ENCODE measurements around the gene ACOT6. TPM values are rescaled to one million over a fixed set of nuclear protein-coding genes. Genes with fewer than 3 reads are reported as not detected.
"Not testable (repeated sequence)": the region's sequence is repeated elsewhere in the genome, so short reads cannot be mapped to it uniquely, and the experiment has no call there.

Gene ACOT6, protein sequence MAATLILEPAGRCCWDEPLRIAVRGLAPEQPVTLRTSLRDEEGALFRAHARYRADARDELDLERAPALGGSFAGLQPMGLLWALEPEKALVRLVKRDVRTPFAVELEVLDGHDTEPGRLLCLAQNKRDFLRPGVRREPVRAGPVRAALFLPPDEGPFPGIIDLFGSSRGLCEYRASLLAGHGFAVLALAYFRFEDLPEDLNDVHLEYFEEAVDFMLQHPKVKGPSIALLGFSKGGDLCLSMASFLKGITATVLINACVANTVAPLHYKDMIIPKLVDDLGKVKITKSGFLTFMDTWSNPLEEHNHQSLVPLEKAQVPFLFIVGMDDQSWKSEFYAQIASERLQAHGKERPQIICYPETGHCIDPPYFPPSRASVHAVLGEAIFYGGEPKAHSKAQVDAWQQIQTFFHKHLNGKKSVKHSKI
- total RNA-seq, result under 1 TPM in 4 of 8 experiments, not detected in 4; 0.29 to 0.63 (median 0.40) TPM

GRCh38 chr14:73612339-73613045 is at the start of gene ACOT6:
Gene ACOT6 (plus strand): TSS chr14:73612517. CDS start chr14:73612572, 55 bp downstream.
- 0% methylated on average over 1 to 20 of the region's 84 CpGs; no CpG with 5 or more reads in 6 of the 10 experiments for WGBS, 10 experiments
- in situ Hi-C loops (cut with MboI; ENCODE audit: low pct_unique_long_range_greater_than_20kb in 2 of 9, low sequenced_read_pairs in 9 of 9, unreplicated experiment in 9 of 9), result loop anchor here in 1 of 9 experiments (25.0 kb wide), 1 partner anchor 100 kb away; no protein-coding TSS in a partner anchor
- Histone ChIP-seq H3K27ac (peak within 1 kb of the TSS in 1 of 2 donors; percentile 5), H3K4me1 (replicated peaks in 1 of 2) (peaks cover 0 to 3% of the 10 kb centered on the region in 2 donors), H3K4me3 (peak within 1 kb of the TSS; percentile 44 to 56 (median 53))
- peak; percentile 80 to 96 (median 92) for ATAC-seq (replicated peaks in 6 of 8)

GRCh38 chr14:73562696-73563095 is 49.6 kb upstream of the ACOT6 start:
- ATAC-seq (replicated peaks in 6 of 8); H3K27ac ChIP-seq; H3K4me3 ChIP-seq; H3K4me1 ChIP-seq (replicated peaks in 1 of 2); in situ Hi-C loops (cut with MboI; ENCODE audit: low pct_unique_long_range_greater_than_20kb in 2 of 9, low sequenced_read_pairs in 9 of 9, unreplicated experiment in 9 of 9): not testable (repeated sequence)
- WGBS, 10 experiments, result 64 to 100% (median 94%) methylated on average over 1 to 4 of the region's 6 CpGs; no CpG with 5 or more reads in 1 of the 10 experiments

GRCh38 chr14:73566431-73566830 is 45.9 kb upstream of the ACOT6 start:
- H3K4me3 ChIP-seq, result not testable (repeated sequence)

DNA sequence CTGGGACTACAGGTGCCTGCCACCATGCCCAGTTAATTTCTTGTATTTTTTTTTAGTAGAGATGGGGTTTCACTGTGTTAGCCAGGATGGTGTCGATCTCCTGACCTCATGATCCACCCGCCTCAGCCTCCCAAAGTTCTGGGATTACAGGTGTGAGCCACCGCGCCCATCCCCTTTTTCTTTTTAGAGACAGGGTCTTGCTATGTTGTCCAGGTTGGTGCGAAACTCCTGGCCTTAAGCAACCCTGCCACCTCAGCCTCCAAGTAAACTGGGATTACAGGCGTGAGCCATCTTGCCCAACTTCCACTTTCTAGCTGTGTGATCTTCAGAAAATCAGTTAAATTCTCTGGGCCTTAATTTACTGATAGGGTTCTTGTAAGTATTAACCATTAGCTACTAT is 45.4 kb upstream of the ACOT6 start:
- H3K27ac ChIP-seq; H3K4me3 ChIP-seq; ATAC-seq (replicated peaks in 6 of 8); H3K4me1 ChIP-seq (replicated peaks in 1 of 2); in situ Hi-C loops (cut with MboI; ENCODE audit: low pct_unique_long_range_greater_than_20kb in 2 of 9, low sequenced_read_pairs in 9 of 9, unreplicated experiment in 9 of 9): not testable (repeated sequence)
- WGBS, 10 experiments, result 80 to 94% (median 93%) methylated on average over 1 to 3 of the region's 6 CpGs; no CpG with 5 or more reads in 7 of the 10 experiments

More at GRCh38 chr14:73566431-73566830, 45.9 kb upstream of the ACOT6 start:
- ATAC-seq (replicated peaks in 6 of 8); in situ Hi-C loops (cut with MboI; ENCODE audit: low pct_unique_long_range_greater_than_20kb in 2 of 9, low sequenced_read_pairs in 9 of 9, unreplicated experiment in 9 of 9); H3K27ac ChIP-seq; H3K4me1 ChIP-seq (replicated peaks in 1 of 2): not testable (repeated sequence)
- 100% methylated on average over 1 of the region's 18 CpGs; no CpG with 5 or more reads in 9 of the 10 experiments for WGBS, 10 experiments

GRCh38 chr14:73567358-73567757 is 45.0 kb upstream of the ACOT6 start:
- no peak overlapping the region for H3K4me3 ChIP-seq
- no peak for ATAC-seq (replicated peaks in 6 of 8)
- peaks cover 0 to 7% of the 10 kb centered on the region in 2 donors for H3K4me1 ChIP-seq (replicated peaks in 1 of 2)
- in situ Hi-C loops (cut with MboI; ENCODE audit: low pct_unique_long_range_greater_than_20kb in 2 of 9, low sequenced_read_pairs in 9 of 9, unreplicated experiment in 9 of 9), result no loop called here
- no peak overlapping the region for H3K27ac ChIP-seq
- 80 to 100% (median 94%) methylated on average over 1 to 7 of the region's 7 CpGs; no CpG with 5 or more reads in 2 of the 10 experiments for WGBS, 10 experiments

DNA sequence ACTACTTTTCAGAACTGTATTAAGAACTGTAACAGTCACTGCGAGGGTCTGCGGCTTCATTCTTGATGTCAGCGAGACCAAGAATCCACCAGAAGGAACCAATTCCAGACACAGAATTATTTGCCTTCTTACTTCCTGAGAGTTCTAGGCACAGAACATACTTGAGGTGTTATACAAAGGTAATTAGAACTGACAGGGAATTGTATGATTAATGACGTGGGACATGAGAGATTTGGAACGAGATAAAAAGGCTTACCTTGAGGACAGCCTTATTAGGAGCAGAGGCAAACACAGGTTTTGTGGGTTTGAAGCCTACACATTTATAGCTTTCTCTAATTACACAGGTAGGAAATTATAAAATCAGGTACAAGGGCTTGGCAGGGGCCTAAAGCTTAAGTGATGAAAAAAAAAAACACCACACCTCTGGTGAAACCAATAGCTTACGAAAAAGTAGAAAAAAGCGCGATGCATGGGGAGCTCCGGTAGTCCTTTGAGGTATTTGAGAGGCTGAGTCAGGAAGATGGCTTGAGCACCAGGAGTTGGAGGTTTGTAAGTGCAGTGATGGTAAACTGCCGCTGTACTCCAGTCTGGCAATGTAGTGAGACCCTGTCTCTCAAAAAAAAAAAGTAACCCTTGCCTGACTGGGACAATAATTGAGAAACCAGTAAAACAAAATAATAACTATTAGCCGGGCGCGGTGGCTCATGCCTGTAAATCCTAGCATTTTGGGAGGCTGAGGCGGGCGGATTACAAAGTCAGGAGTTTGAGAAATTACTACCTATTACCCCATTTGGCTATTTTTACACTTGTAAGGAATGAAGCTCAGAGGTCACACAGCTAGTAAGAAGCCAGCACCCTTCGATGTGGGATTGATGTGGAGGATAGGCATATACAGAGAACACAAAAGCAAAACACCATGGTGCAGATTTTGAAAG is 44.1 kb upstream of the ACOT6 start:
- in situ Hi-C loops (cut with MboI; ENCODE audit: low pct_unique_long_range_greater_than_20kb in 2 of 9, low sequenced_read_pairs in 9 of 9, unreplicated experiment in 9 of 9), result no loop called here
- ATAC-seq (replicated peaks in 6 of 8), result peak in 1 of 8 experiments; percentile 2
- 39 to 97% (median 91%) methylated on average over 3 to 13 of the region's 16 CpGs for WGBS, 10 experiments
- H3K4me1 ChIP-seq (replicated peaks in 1 of 2), result peaks cover 0 to 7% of the 10 kb centered on the region in 2 donors
- peak overlapping the region in 2 of 5 donors; percentile 31 to 36 for H3K4me3 ChIP-seq
- no peak overlapping the region for H3K27ac ChIP-seq

DNA sequence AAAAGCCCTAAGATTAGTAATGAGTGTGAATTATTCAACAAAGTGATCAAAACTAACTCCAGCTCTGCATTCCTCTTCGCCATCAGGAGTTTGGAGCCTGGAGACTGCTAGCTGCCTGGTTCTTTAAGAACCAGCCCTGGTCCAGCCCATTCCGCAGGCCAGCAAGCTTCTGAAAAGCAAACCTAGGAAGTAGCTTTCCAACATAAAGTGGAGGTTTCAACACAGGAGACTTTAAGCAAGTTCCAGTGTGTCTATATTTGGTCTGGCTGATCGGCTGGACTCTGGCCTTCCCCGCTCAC is 43.5 kb upstream of the ACOT6 start:
- H3K4me1 ChIP-seq (replicated peaks in 1 of 2); in situ Hi-C loops (cut with MboI; ENCODE audit: low pct_unique_long_range_greater_than_20kb in 2 of 9, low sequenced_read_pairs in 9 of 9, unreplicated experiment in 9 of 9); H3K27ac ChIP-seq: not testable (repeated sequence)
- ATAC-seq (replicated peaks in 6 of 8), result peak in 1 of 8 experiments; percentile 36
- WGBS, 10 experiments, result 0 to 100% (median 50%) methylated on average over 1 to 3 of the region's 4 CpGs; no CpG with 5 or more reads in 4 of the 10 experiments
- peak overlapping the region in 4 of 5 donors; percentile 24 to 36 (median 32) for H3K4me3 ChIP-seq

- 0 to 100% (median 9%) methylated on average over 1 to 7 of the region's 83 CpGs; no CpG with 5 or more reads in 6 of the 10 experiments for WGBS, 10 experiments
- H3K4me1 ChIP-seq (replicated peaks in 1 of 2); in situ Hi-C loops (cut with MboI; ENCODE audit: low pct_unique_long_range_greater_than_20kb in 2 of 9, low sequenced_read_pairs in 9 of 9, unreplicated experiment in 9 of 9); H3K27ac ChIP-seq: not testable (repeated sequence)
- peak in 7 of 8 experiments; percentile 69 to 88 (median 81) for ATAC-seq (replicated peaks in 6 of 8)
- peak within 1 kb of the TSS in 4 of 5 donors; percentile 24 to 36 (median 32) for H3K4me3 ChIP-seq
Measured at GRCh38 chr14:73569185-73569958, 42.9 kb upstream of the ACOT6 start, which contains the start of gene ACOT2. Gene ACOT2 (plus strand): TSS chr14:73569213. CDS start chr14:73569241, 28 bp downstream.

GRCh38 chr14:73570913-73571312 is 41.4 kb upstream of the ACOT6 start:
- peak; percentile 33 to 55 (median 45) for ATAC-seq (replicated peaks in 6 of 8)
- in situ Hi-C loops (cut with MboI; ENCODE audit: low pct_unique_long_range_greater_than_20kb in 2 of 9, low sequenced_read_pairs in 9 of 9, unreplicated experiment in 9 of 9); H3K27ac ChIP-seq; H3K4me3 ChIP-seq; H3K4me1 ChIP-seq (replicated peaks in 1 of 2): not testable (repeated sequence)
- 6 to 65% (median 60%) methylated on average over 1 to 4 of the region's 8 CpGs; no CpG with 5 or more reads in 5 of the 10 experiments for whole genome bisulfite sequencing, 10 experiments

DNA sequence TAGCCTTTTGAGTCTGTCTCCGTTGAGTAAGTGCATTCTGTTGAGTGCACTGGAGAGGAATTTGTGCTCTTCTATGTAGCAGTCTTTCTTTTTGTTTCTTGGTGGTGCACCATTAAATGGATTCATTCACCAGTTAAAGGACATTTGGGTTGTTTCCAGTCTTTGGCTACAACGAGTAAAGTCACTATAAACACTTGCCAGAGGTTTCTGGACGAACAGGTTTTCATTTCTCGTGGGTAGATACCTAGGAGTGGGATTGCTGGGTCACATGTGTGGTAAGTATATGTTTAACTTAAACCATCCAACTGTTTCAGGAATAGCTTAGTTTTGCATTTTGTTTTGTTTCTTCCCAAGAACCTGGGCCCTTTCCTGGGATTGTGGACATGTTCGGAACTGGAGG is 39.3 kb upstream of the ACOT6 start:
- H3K4me1 ChIP-seq (replicated peaks in 1 of 2); H3K4me3 ChIP-seq; ATAC-seq (replicated peaks in 6 of 8); in situ Hi-C loops (cut with MboI; ENCODE audit: low pct_unique_long_range_greater_than_20kb in 2 of 9, low sequenced_read_pairs in 9 of 9, unreplicated experiment in 9 of 9); H3K27ac ChIP-seq: not testable (repeated sequence)
- 82 to 100% (median 95%) methylated on average over 1 to 4 of the region's 5 CpGs; no CpG with 5 or more reads in 5 of the 10 experiments for WGBS, 10 experiments

GRCh38 chr14:73573740-73574139 is 38.6 kb upstream of the ACOT6 start:
- in situ Hi-C loops (cut with MboI; ENCODE audit: low pct_unique_long_range_greater_than_20kb in 2 of 9, low sequenced_read_pairs in 9 of 9, unreplicated experiment in 9 of 9); H3K27ac ChIP-seq; H3K4me1 ChIP-seq (replicated peaks in 1 of 2); ATAC-seq (replicated peaks in 6 of 8); H3K4me3 ChIP-seq: not testable (repeated sequence)
- 89 to 100% (median 100%) methylated on average over 1 to 4 of the region's 4 CpGs; no CpG with 5 or more reads in 3 of the 10 experiments for WGBS, 10 experiments
